Colonic mucosa (tissue), 4 donors: ENCODE results near the gene VLDLR. TPM values are rescaled to one million over a fixed set of nuclear protein-coding genes. Genes with fewer than 3 reads are reported as not detected.

Source experiments
- DNase-seq: peaks from one replicate; pipeline ENCODE4 v3.0.0-alpha.2; 2020
- H3K27ac ChIP-seq: fragments of 200-600 bp; one replicate; pipeline ENCODE4 v1.8.0; 2021
- H3K27me3 ChIP-seq: fragments of 200-600 bp; one replicate; pipeline ENCODE4 v1.8.0; 2021
- H3K36me3 ChIP-seq: fragments of 200-600 bp; one replicate; pipeline ENCODE4 v1.8.0; 2021
- H3K4me1 ChIP-seq: fragments of 200-600 bp; one replicate; pipeline ENCODE4 v1.8.0; 2021; ENCODE audit warnings: mild to moderate bottlenecking
- H3K4me3 ChIP-seq: fragments of 200-600 bp; one replicate; pipeline ENCODE4 v1.8.0; 2021
- H3K9ac ChIP-seq, 2 donors: one replicate each; pipeline ENCODE4 v1.7.0; 2013; ENCODE audit warnings: control low read depth in 2 of 2, low read depth in 2 of 2, low read length in 2 of 2
- H3K9me3 ChIP-seq: fragments of 200-600 bp; one replicate; pipeline ENCODE4 v1.8.0; 2021
- CTCF ChIP-seq: fragments of 200-600 bp; IDR thresholded peaks from one replicate; pipeline ENCODE4 v1.8.0; 2022; ENCODE audit warnings: antibody characterized with exemption, mild to moderate bottlenecking
- intact Hi-C: fragments of 100-400 bp; cut with DNase I; formaldehyde crosslinking; loops from one replicate; pipeline ENCODE4 v1.14.1; 2022
- total RNA-seq, 2 donors: library from RNA; stranded (reverse); fragmentation: NEBNext Ultra II Directional in 1 of 2; extraction: Animal tissue kit (Norgen Biotek cat#: 25700) in 1 of 2; gene quantifications; one replicate each; pipeline ENCODE4 v1.2.1, GENCODE V29; 2021
- donor health status: healthy.
- donor health status: DM: no; HTN: no; CAD: no.
- donor health status: DM: no; HTN: no; CAD: no.

The VLDLR gene
- total RNA-seq, 2 donors from 2014 or later, result 7.9 to 21.5 TPM

- H3K9me3 ChIP-seq, result no peaks in the 10 kb centered on the region
- no peak for TF ChIP-seq CTCF
- peaks cover 4% of the 10 kb centered on the region for H3K27me3 ChIP-seq
- no peaks in the 10 kb centered on the region for H3K36me3 ChIP-seq
- no peaks in the 10 kb centered on the region for H3K4me1 ChIP-seq
- intact Hi-C loops, result no loop called here
- no peak overlapping the region for H3K27ac ChIP-seq
- no peak for DNase-seq
- no peak overlapping the region for H3K9ac ChIP-seq
- no peak overlapping the region for H3K4me3 ChIP-seq
These were observed 3.8 kb downstream of the VLDLR start for GRCh38 chr9:2625427-2625826.

DNA sequence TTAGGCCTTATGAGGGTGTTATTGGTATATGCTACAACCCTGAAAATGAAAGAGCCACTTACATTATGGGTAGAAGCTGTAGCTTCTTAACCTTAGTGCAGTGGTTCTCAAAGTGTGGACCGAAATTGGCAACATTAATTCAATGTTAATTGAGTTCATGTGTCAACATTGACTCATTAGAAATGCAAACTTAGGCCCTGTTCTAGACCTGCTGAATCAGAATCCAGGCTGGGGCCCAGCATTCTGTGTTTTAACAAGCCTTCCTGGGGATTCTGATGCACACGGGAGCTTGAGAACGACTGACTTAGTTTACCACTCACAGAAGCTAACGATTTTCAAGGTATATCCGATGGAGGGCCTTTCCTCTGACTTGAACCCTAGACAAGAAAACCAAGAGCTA, 7.3 kb downstream of the VLDLR start:
- H3K27me3 ChIP-seq, result no peaks in the 10 kb centered on the region
- TF ChIP-seq CTCF, result no peak
- intact Hi-C loops, result no loop called here
- no peak overlapping the region for H3K9ac ChIP-seq
- DNase-seq, result no peak
- no peak overlapping the region for H3K4me3 ChIP-seq
- H3K27ac ChIP-seq, result no peak overlapping the region
- no peaks in the 10 kb centered on the region for H3K4me1 ChIP-seq
- H3K9me3 ChIP-seq, result no peaks in the 10 kb centered on the region
- H3K36me3 ChIP-seq, result no peaks in the 10 kb centered on the region

DNA sequence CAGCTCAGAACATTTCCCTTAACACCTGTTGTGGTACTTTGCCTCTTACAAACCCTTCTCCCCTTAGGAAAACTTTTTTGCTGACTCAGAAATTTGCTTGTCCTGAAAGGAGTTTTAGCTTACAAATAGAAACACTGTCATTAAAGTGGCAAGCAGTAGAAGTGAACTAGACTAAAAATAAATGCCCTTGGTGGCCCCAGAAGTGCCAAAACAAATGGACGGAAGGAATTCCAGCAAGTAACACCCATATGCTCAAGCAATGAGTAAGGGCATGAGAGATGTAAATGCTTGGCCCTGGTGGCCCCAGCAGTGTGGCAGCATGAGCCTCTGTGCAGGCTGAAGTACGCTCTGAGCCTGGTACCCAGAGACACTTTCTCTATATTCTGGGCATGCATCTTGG, 8.6 kb downstream of the VLDLR start:
- Histone ChIP-seq H3K4me3 (no peak overlapping the region), H3K4me1 (no peaks in the 10 kb centered on the region), H3K27me3 (no peaks in the 10 kb centered on the region), H3K36me3 (no peaks in the 10 kb centered on the region), H3K9ac (no peak overlapping the region), H3K9me3 (no peaks in the 10 kb centered on the region), H3K27ac (no peak overlapping the region)
- intact Hi-C loops, result no loop called here
- no peak for TF ChIP-seq CTCF
- no peak for DNase-seq

DNA sequence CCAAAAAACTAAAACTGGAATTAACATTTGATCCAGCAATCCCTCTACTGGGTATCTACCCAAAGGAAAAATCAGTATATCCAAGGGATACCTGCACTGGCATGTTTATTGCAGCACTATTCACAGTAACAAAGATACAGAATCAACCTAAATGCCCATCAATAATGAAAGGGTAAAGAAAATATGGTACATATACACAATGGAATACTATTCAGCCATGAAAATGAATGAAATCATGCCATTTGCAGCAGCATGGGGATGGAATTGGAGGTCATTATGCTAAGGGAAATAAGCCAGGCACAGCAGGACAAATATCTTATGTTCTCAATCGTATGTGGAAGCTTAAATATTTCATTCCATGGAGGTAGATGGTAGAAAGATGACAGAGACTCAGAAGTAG, 9.7 kb downstream of the VLDLR start:
- H3K27ac ChIP-seq, result no peak overlapping the region
- no peaks in the 10 kb centered on the region for H3K36me3 ChIP-seq
- H3K27me3 ChIP-seq, result no peaks in the 10 kb centered on the region
- TF ChIP-seq CTCF, result no peak
- no peak overlapping the region for H3K4me3 ChIP-seq
- no peaks in the 10 kb centered on the region for H3K9me3 ChIP-seq
- no peaks in the 10 kb centered on the region for H3K4me1 ChIP-seq
- H3K9ac ChIP-seq, result no peak overlapping the region
- no peak for DNase-seq
- intact Hi-C loops, result no loop called here

- no peak for DNase-seq
- intact Hi-C loops, result no loop called here
- Histone ChIP-seq H3K9ac (no peak overlapping the region), H3K4me1 (no peaks in the 10 kb centered on the region), H3K4me3 (no peak overlapping the region), H3K27ac (no peak overlapping the region), H3K9me3 (no peaks in the 10 kb centered on the region), H3K27me3 (no peaks in the 10 kb centered on the region), H3K36me3 (no peaks in the 10 kb centered on the region)
- no peak for TF ChIP-seq CTCF
These were observed 12.6 kb downstream of the VLDLR start for GRCh38 chr9:2634153-2634552.

GRCh38 chr9:2634818-2635217, 13.2 kb downstream of the VLDLR start:
- Histone ChIP-seq H3K27ac (no peak overlapping the region), H3K4me3 (no peak overlapping the region), H3K9me3 (no peaks in the 10 kb centered on the region), H3K9ac (no peak overlapping the region), H3K4me1 (no peaks in the 10 kb centered on the region), H3K36me3 (no peaks in the 10 kb centered on the region), H3K27me3 (no peaks in the 10 kb centered on the region)
- no peak for DNase-seq
- no peak for TF ChIP-seq CTCF
- intact Hi-C loops, result no loop called here
